ENCODE results near the gene NFKBIE. TPM values are rescaled to one million over a fixed set of nuclear protein-coding genes. Genes with fewer than 3 reads are reported as not detected.
A peak's percentile ranks its signal among the peaks of the same experiment; 100 is the strongest.

The NFKBIE gene
- total and polyA plus RNA-seq, 2 of the 13 experiments (the other 11 are each of a cell fraction or from before 2014, with no cell fraction given), result 6.7 to 14.5 TPM

GRCh38 chr6:44217332-44218143 lies 47.8 kb downstream of the NFKBIE start (continued):
- TF ChIP-seq ZNF687 (CRISPR knock-in tag; IDR thresholded peaks at IDR 0.05) (peak; percentile 97), ZNF138 (CRISPR knock-in tag; IDR thresholded peaks at IDR 0.05; ENCODE audit: low read depth) (peak; percentile 82; the same call in 1 of the 2 replicates), JUND (CRISPR knock-in tag; IDR thresholded peaks at IDR 0.05) (no peak), REL (CRISPR knock-in tag; conservative IDR thresholded peaks at IDR 0.05) (no peak), SUZ12 (IDR thresholded peaks at IDR 0.05; ENCODE audit: low read depth, low read length) (no peak), HNRNPH1 (optimal IDR thresholded peaks at IDR 0.05; ENCODE audit: low read depth, low read length) (no peak), NR2F2 (IDR thresholded peaks at IDR 0.05; ENCODE audit: borderline replicate concordance, low read depth) (no peak), MZF1 (CRISPR knock-in tag; IDR thresholded peaks at IDR 0.05; ENCODE audit: borderline replicate concordance) (no peak), RBM39 (IDR thresholded peaks at IDR 0.05; ENCODE audit: low read depth, low read length, poor library complexity, severe bottlenecking) (no peak), BORCS8-MEF2B (CRISPR knock-in tag; IDR thresholded peaks at IDR 0.05) (no peak), ZNF773 (CRISPR knock-in tag; IDR thresholded peaks at IDR 0.05; ENCODE audit: borderline replicate concordance) (no peak), ZNF761 (CRISPR knock-in tag; conservative IDR thresholded peaks at IDR 0.05) (no peak), IRF2 (CRISPR knock-in tag; IDR thresholded peaks at IDR 0.05) (no peak), ZNF607 (CRISPR knock-in tag; IDR thresholded peaks at IDR 0.05; ENCODE audit: borderline replicate concordance) (0 out of 2 replicates have a peak, but pooled peaks have one; percentile 27), YEATS4 (CRISPR knock-in tag; IDR thresholded peaks at IDR 0.05; ENCODE audit: borderline replicate concordance) (no peak), ZNF572 (CRISPR knock-in tag; IDR thresholded peaks at IDR 0.05) (no peak), ZNF768 (CRISPR knock-in tag; IDR thresholded peaks at IDR 0.05) (peak; percentile 78; the same call in 1 of the 2 replicates), HDAC2 (CRISPR knock-in tag; IDR thresholded peaks at IDR 0.05) (peak; percentile 30; the same call in 1 of the 2 replicates)
- TF ChIP-seq, protein P1, sequence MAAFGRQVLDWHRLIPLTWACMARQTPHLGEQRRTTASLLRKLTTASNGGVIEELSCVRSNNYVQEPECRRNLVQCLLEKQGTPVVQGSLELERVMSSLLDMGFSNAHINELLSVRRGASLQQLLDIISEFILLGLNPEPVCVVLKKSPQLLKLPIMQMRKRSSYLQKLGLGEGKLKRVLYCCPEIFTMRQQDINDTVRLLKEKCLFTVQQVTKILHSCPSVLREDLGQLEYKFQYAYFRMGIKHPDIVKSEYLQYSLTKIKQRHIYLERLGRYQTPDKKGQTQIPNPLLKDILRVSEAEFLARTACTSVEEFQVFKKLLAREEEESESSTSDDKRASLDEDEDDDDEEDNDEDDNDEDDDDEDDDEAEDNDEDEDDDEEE (CRISPR knock-in tag; IDR thresholded peaks at IDR 0.05), result peak; percentile 79; the same call in 1 of the 2 replicates
- TF ChIP-seq, protein P2, sequence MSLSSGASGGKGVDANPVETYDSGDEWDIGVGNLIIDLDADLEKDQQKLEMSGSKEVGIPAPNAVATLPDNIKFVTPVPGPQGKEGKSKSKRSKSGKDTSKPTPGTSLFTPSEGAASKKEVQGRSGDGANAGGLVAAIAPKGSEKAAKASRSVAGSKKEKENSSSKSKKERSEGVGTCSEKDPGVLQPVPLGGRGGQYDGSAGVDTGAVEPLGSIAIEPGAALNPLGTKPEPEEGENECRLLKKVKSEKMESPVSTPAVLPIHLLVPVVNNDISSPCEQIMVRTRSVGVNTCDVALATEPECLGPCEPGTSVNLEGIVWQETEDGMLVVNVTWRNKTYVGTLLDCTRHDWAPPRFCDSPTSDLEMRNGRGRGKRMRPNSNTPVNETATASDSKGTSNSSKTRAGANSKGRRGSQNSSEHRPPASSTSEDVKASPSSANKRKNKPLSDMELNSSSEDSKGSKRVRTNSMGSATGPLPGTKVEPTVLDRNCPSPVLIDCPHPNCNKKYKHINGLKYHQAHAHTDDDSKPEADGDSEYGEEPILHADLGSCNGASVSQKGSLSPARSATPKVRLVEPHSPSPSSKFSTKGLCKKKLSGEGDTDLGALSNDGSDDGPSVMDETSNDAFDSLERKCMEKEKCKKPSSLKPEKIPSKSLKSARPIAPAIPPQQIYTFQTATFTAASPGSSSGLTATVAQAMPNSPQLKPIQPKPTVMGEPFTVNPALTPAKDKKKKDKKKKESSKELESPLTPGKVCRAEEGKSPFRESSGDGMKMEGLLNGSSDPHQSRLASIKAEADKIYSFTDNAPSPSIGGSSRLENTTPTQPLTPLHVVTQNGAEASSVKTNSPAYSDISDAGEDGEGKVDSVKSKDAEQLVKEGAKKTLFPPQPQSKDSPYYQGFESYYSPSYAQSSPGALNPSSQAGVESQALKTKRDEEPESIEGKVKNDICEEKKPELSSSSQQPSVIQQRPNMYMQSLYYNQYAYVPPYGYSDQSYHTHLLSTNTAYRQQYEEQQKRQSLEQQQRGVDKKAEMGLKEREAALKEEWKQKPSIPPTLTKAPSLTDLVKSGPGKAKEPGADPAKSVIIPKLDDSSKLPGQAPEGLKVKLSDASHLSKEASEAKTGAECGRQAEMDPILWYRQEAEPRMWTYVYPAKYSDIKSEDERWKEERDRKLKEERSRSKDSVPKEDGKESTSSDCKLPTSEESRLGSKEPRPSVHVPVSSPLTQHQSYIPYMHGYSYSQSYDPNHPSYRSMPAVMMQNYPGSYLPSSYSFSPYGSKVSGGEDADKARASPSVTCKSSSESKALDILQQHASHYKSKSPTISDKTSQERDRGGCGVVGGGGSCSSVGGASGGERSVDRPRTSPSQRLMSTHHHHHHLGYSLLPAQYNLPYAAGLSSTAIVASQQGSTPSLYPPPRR (CRISPR knock-in tag; IDR thresholded peaks at IDR 0.05; ENCODE audit: borderline replicate concordance), result no peak

All from HepG2 (cell line).